Umbilical cord (tissue), 2 donors: Measurements from ENCODE around the gene UBE2L5. TPM values are rescaled to one million over a fixed set of nuclear protein-coding genes. Genes with fewer than 3 reads are reported as not detected.
A peak's percentile ranks its signal among the peaks of the same experiment; 100 is the strongest.
"Not testable (repeated sequence)": the region's sequence is repeated elsewhere in the genome, so short reads cannot be mapped to it uniquely, and the experiment has no call there.

ENCODE experiments used
- DNase-seq: peaks from one replicate; pipeline ENCODE4 v3.0.0-alpha.2; 2015; ENCODE audit warnings: low spot score
- total RNA-seq: library from RNA; depleted of rRNA; stranded (reverse); fragments of >200 nt; gene quantifications from one replicate; pipeline ENCODE4 v1.2.3, GENCODE V29; 2014; ENCODE audit warnings: low replicate concordance; ENCODE audit not compliant: insufficient read depth

The UBE2L5 gene
- total RNA-seq, 1 donor from 2014 or later = not detected

DNA sequence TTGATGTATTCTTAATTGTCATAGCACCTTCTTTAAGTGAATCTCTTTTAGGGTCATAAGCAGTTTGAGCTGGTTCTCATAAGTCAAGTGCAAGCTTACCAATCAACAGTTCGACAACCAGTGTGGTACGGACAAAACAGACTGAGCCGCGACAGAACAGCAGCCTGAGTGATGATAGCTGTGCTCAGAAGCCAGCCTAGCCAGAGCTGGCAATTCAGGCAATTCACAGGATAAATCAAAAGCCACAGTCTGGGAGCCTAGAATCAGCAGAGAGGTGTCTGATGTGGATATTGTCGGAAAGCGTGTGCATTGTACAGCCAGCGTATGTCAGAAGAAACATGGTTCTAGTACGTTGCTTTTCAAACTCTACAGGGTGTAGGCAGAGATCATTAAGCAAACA, 14.9 kb downstream of the UBE2L5 start:
- no peak for DNase-seq

DNA sequence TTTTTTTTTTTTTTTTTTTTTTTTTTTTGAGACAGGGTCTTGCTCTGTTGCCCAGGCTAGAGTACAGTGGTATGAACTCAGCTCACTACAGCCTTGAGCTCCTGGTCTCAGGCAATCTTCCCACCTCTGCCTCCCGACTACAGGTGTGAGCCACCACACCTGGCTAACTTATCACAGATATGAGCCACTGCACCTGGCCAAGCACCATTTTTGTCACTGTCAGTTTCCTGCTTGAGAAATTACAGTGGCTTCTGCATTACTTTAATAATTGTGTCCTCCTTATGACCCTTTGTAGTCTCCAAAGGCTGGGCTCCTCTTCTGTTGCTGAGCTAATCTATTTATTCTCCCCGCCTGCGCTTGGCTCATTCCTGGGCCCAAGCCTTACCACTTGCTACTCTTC, 16.0 kb downstream of the UBE2L5 start:
- no peak for DNase-seq

DNA sequence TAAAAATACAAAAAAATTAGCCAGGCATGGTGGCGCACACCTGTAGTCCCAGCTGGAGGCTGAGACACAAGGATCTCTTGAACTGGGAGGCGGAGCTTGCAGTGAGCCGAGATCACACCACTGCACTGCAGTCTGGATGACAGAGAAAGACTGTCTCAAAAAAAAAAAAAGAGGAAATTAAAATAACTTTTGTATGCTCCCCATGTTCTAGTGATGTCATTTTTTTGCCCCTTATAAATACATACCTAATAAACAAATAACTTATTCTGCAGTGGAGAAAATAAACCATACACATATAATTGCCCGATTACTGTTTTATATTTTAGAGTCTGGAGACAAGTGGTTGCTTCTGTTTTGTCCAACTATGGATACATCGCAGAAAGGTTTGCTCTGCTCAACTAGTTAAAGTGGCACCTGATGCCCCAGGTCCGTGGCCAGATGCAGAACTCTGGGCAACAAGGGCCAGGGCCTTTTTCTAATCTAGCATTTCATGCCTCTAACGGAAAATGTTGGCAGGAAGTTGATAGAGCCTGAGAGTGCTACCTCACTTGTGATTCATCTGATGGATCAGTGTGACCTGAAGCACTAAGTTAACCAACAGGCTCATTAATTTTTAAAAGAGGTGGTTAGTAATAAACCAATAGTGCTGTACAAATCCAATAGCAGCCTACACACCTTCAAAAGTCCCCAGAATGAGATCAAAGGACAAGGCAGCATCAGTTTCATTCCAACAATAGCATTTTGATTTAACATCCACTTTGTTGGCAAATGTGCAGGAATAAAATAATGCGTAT, 18.8 kb downstream of the UBE2L5 start:
- no peak for DNase-seq

DNA sequence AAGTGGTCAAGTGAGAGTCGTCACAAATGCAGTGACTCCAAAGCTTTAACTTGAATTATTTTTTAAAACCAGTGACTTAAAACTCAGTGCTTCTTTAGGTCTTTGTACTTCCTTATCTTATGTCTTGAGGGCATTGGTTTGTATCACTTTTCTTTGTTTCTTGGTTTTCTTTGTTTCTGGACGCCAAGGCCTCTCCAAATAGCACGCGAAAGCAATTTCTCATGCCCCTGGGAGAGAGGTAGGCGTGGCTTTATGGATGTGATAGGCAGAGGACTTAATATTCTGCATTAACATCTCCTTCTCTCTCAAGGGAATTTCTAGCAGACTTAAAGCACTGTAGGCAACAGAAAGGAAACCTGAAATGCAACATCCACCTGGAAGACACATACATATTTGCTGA, 20.6 kb downstream of the UBE2L5 start:
- no peak for DNase-seq

DNA sequence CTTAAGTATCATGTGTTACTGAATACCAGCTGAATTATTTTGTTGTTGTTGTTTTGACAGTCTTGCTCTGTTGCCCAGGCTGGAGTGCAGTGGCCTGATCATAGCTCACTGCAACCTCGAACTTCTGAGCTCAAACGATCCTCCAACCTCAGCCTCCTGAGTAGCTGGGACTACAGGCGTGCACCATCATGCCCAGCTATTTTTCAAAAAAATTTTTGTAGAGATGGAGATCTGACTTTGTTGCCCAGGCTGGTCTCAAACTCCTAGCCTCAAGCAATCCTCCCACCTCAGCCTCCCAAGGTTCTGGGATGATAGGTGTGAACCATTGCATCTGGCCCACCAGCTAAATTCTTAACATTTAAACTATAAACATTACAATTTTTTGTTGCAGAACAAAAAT, 21.2 kb downstream of the UBE2L5 start:
- not testable (repeated sequence) for DNase-seq

DNA sequence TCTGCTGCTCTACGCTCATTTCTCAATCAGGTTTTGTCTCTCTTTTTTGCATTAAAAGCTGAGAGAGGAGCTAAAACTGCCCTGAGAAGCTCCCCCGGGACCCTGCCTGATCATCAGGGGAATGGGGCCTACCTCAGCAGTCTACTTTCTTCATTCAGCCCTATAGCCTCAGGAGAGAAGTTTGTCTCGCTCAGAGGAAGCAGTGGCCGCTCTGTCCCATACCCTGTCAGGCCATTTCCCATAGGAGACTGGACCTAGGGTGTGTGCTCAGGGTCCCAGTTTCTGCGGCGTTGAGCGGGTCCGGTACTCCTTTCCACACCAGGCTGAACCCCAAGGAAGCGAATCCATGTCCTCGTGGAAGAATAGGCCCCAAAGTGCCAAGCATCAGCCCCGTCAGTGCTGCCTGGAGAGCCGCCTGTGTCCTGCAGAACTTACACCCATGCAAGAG, 21.7 kb downstream of the UBE2L5 start:
- DNase-seq = no peak

DNA sequence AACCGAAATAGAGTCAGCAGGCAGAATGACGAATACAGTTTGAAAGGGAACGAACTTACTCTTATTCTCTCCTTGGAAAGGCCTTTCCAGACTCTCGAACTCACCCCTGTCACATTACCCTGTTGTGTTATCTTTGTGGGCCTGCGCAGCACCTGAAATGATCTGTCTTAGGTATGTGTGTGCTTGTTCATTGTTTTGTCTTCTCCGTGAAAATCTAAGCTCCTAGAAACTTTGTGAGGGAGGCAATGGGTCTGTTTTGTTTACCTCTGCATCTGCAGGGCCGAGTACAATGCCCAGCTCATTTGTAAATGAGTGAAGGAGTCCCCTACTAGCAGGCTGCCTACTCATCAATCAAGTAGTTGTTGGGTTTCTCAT, 23.8 kb downstream of the UBE2L5 start:
- no peak for DNase-seq

DNA sequence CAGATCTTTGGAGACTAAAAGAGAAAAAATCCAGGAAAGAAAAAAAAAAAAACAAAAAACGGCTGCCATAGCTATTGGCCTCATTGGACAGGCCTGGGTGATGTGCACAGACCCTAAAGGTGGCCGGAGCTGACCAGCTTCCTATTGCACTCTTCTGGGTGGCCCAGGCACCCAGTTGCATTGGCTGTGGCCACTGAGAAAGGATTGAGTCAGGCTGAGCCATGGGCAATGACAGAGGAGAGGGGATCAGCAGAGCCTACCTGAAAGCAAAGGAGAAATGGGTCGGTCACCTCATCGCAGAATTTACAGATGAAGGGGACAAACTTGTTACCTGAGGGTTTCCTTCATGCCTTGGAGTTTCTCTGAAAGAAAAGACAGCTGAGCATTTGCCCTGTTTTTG, 26.1 kb downstream of the UBE2L5 start:
- no peak for DNase-seq

DNA sequence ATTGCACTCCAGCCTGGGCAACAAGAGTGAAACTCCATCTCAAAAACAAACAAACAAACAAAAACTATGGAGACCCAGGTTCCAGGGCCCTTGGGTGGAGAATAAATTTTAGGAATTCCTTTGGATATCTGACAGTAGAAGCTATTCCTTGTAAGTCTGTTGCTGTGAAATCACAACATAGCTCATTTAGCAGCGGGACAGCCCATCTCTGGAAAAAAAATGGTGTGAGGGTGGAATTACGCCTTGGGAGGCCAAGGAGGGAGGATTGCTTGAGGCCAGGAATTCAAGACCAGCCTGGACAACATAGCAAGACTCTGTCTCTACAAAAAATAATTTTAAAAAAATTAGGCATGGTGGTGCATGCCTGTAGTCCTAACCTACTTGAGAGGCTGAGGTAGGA, 27.8 kb downstream of the UBE2L5 start:
- DNase-seq = no peak

DNA sequence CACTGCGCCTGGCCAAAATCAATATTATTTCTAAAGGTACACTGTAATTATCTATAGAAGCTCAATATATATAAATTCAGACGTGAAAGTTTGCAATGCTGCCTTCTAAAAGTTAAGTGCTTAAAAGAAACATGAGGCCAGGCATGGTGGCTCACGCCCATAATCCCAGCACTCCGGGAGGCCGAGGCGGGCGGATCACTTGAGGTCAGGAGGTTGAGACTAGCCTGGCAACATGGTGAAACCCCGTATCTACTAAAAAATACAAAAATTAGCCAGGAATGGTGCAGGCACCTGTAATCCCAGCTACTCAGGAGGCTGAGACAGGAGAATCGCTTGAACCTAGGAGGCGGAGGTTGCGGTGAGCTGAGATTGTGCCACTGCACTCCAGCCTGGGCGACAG, 29.2 kb downstream of the UBE2L5 start:
- DNase-seq = not testable (repeated sequence)

DNA sequence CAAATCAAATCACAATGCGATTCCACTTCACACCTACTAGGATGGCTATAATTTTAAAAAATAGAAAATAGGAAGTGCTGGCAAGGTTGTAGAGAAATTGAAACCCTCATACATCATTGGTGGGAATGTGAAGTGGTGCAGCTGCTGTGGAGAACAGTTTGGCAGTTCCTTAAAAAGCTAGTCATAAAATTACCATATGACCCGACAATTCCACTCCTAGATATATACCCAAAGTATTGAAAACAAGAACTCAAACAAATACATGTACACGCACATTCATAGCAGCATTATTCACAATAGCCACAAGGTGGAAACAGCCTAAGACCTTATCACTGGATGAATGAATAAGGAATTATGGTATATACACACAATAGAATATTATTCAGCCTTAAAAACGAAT, 31.4 kb downstream of the UBE2L5 start:
- DNase-seq = no peak

DNA sequence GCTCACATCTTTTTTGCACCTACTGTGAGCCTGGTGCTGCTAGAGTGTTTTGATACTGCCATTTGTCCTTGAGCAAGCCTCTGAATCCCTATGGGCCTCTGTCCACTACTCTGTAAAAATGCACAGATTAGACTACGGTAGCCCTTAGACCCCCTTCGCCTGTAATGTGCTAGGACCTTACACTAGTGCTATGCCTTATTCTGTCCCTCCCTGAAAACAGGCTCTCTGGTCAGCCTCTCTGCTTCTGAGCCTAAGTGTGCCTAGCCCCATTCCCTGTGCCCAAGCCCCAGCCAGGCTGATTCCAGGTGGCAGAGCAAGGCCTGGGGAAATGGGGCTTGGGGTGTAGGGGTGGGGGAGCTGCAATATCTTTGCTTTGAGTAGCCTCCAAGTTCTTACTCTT, 32.7 kb downstream of the UBE2L5 start:
- no peak for DNase-seq

DNA sequence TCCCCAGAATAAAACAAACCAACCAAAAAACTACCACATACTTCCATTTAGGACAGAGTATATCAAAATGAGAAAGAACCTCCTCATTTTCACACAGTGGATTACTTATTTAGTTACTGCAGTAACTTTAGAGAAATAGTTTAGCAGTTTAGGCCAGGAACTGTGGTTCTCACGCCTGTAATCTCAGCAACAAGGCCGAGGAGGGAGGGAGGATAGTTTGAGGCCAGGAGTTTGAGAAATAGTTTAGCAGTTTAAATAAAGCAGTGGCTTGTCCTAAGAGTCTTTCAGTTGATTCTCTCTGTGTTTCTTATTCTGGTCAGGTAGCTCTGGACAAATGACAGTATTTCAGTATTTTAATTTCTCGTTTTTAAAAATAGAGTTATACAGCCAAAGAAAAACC, 34.0 kb downstream of the UBE2L5 start:
- DNase-seq = no peak

DNA sequence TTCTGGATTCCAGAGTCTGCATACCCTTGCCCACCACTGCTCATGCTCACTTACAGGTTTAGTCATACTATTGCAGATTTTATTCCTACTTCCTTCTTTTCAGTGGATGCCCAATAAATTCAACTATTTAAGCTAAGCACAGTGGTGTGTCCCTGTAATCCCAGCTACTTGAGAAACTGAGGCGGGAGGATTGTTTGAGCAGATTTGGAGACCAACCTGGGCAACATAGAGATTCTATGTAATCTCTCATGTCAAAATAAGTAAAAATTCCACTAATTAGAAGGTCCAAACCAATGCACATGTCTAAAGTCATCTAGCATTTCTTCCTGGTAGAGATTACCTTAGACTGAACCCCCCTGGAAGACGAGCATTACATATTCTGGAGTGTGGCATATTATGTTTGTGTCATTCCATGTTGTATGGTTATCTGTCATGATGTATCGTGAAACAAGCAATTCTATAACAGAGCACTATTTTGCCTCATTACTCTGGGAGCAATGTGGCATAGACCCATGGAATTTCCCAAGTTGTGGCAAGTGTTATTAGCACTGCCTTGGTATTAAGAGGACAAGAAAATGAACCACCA, 35.1 kb downstream of the UBE2L5 start:
- DNase-seq = no peak

DNA sequence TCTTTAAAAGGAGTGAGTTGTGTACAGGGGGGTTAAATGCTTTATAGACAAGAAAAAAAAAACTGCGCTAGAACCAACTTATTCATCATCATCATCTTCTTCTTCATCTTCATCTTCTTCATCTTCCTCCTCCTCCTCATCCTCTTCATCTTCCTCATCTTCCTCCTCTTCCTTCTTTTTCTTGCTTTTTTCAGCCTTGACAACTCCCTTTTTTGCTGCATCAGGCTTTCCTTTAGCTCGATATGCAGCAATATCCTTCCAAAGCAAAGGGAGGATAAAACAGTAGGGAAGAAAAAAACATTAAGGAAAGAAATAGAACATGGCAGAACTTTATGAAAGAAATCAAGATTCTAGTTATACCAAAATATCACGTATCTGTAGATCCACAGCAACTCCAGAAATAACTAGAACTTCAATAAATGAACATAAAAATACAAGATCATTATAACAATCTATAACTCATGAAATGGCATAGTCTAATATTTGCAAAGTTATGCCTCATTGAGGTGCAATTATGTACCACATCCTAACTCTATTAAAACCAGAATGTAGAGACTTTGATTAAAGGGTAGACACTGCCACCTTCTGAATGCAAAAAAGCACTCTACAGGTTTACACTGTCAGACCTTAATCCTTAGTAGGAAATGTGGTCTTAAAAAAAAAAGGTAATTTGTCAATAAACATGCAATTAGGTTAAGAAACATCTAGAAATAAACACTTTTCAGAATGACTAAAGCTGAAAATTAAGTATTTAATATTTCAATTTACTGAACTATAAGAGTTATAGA, 39.2 kb downstream of the UBE2L5 start:
- peak; percentile 61 for DNase-seq

DNA sequence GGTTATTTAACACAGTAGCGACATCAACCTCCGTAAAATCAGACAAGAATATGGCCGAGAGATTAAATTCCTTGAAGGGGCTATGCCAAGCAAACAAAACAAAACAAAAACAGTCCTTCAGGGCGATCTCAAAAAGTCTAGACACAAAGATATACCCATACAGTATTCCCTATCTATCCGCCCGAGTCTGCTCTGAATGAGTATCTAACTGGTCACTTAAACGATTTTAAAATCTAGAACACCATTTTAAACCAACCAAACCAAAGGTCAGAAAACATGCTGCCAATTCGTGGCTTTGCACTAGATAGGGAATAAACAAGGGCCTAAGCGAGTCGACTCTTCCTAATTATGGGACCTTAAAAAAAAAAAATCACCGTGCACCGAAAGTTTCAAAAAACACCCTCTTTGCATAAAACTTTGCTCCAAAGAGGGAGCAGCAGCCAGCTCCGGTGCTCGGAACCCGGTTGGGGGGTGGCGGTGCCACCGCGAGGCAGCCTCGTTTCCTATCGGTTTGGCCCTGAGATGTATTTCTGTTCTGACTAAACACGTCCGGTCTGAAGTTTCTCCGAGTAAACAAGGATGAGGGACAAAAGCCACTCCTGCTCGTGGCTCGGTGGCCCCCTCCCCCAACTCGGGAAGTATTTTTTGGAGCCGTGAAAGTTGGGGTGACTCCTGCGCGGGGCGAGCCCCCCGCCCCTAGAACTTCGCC, 41.6 kb downstream of the UBE2L5 start:
- peak; percentile 66 for DNase-seq

DNA sequence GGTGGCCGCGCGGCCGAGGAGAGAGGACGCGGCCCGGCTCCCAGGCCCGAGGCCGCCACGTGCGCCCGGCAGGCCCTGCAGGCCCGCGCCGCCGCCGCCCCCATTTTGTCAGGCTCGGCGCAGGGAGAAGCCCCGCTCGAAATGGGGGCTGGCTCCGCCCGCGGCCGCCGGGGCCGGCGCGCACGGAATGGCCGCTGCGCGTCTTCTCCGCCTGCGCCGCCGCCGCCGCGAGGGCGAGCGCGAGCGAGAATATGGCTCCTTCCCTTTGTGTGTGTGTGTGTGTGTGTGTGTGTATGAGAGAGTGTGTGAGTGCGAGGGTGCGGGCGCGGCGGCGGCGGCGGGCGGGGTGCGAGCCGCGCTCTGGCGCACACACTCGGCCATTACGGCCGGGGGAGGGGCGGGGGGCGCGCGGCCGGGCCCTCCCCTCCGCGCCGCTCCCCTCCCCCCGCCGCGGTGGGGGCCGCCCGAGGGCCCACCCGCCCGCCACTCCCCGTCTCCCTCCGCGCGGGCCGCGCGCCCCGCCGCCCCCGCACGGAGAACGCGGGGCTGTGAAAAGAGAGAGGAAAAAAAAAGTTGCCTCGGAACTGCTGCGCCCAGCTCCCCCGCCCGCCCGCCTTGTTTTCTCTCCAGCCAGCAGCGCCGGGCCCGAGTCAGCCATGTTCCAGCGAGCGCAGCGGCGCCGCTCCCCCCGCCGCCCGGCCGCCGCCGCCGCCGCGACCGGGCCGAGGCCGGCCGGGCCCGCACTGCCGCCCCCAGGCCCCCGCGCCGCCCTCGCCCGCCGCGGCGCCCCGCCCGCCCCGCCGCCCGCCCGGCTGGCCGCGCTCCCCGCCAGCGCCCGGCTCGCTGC, 42.4 kb downstream of the UBE2L5 start:
- DNase-seq = peak; percentile 89

DNA sequence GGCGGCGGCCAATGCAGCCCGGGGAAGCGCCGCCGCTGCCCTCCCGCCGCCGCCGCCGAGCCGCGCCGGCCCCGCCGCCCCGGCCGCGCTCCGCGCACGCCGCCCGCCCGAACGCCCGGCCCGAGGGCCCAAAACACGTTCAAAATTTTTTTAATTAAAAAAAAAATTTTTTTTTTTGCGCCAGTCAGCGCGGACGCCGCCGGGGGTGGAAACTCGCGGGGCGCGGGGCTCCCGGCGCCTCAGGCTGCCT, 43.0 kb downstream of the UBE2L5 start:
- no peak for DNase-seq

DNA sequence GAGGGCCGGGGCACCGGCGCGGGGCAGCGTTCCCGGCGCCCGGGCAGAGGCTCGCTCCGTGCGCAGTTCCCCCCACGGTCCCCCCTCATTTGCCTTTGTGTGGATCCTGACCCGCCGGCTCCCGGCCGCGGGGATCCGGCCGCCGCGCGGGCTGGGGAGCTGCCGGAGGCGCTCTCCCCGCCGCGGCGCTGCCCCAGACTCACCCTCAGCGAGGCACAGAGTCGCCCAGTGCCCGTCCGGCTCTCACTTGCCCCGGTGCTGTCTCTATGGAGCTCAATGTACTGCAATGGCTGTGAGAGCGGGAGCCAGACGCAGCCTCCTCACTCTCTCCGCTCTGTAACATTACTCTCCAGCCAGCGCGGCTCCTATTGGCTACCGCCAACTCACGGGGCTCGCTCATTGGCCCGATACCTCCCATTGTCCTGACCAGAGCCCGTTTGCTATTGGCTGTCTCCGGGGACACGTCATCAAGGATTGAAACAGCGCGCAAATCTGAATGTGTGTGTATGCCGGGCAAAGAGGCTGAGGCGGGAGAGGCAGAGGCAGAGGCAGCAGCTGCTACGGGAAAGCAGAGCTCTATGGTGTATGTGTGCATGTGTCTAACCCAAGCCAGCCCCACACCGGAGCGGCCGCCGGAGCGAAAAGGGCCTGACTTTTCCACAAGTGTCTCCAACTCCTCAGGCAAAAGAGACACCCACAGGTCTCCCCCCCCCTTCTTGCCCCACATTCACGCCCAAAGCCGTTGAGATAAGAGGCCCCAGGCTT, 43.5 kb downstream of the UBE2L5 start, which contains the start of gene HMGB1:
Gene HMGB1, minus strand, starts transcription at position 344 of the 765 bp plus-strand sequence. CDS start 2,256 bp downstream, outside the sequence.
- peak; percentile 99 for DNase-seq

DNA sequence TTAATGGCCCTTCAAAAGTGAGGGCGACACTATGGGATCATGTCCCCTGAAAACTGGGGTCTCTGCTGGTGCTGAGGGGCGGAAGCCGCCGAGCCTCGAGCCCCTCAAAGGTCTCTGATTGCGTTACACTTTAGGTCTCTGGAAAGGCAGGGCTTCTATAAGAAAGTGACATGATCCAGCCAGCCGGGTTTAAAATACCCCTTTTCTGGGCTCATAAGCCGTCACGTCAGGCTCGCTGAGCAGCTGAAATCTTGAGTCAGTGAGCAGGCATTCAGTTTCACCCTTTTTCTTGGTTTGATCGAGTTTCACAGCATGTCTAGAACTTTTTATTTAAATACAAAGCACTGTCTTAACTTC, 44.0 kb downstream of the UBE2L5 start:
- DNase-seq = no peak

DNA sequence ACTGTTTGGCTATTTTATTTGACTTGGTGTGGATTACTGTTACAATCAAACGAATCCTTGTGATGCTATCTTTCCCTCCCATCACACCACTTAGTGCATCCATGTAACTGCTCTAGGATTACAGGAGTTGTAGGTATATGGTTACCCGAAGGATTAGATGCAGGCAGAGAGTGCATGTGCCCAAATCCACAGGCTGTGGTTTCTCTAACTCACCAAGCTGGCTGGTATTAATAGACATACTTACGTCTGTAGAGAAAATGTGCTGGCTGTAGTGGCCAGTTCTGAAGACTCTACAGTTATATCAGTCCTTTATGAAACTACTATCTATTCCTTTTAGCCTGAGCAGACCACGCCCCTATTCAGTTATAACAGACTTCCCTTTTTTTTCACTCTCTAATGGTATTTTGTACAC, 44.6 kb downstream of the UBE2L5 start:
- DNase-seq = peak; percentile 18
